ENCODE data around the gene CEP131.

- TF ChIP-seq CTCF (IDR thresholded peaks at IDR 0.05) (no peak), EP300 (IDR thresholded peaks at IDR 0.05) (no peak), POLR2AphosphoS5 (IDR thresholded peaks at IDR 0.05) (no peak)
Observed at GRCh38 chr17:81234940-81235821, 12.4 kb upstream of the CEP131 start.
